ENCODE results near the gene POLR2E. TPM values are rescaled to one million over a fixed set of nuclear protein-coding genes. Genes with fewer than 3 reads are reported as not detected.

The POLR2E gene
- total and polyA plus RNA-seq, 9 of the 15 experiments (the other 6 are each of a cell fraction or from before 2014, with no cell fraction given) = 3.4 to 413 (median 244) TPM

DNA sequence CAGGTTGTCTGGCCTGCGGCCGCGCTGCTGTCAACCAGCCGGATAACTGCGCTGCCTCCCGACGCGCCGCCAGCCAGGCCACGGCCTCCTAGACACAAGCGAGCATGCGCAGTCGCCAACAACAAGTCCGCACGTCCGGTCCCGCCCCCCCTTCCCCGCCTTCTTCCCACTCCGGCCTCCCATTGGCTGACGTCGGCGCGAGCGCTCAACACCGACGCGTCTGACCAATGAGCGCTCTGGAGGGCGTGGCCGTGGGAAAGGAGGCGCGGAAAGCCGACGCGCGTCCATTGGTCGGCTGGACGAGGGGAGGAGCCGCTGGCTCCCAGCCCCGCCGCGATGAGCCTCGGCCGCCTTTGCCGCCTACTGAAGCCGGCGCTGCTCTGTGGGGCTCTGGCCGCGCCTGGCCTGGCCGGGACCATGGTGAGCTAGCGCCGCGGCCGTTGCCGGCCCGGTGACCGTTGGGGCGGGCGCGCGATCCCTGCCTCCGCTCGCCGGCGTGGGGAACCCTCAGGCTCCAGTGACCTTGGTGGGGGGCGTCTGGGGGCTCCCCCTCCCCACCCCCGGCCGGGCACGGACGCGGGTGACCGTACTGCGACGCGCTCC lies 8.6 kb upstream of the POLR2E start, which contains the start of gene GPX4 (continued):
- TF ChIP-seq HNRNPLL (IDR thresholded peaks at IDR 0.05; ENCODE audit: low read depth, low read length, poor library complexity, severe bottlenecking) (peak; percentile 31), ZBTB7A (IDR thresholded peaks at IDR 0.05; ENCODE audit: borderline replicate concordance, control insufficient read depth, low read depth, low read length) (peak; percentile 94), MBD2 (IDR thresholded peaks at IDR 0.05; ENCODE audit: borderline replicate concordance, low read depth) (peak; percentile 65; the same call in 1 of the 2 replicates), NRF1 (conservative IDR thresholded peaks at IDR 0.05 in 1 of 2, IDR thresholded peaks at IDR 0.05 in 1 of 2) (peak; percentile 92 to 93), PBX2 (CRISPR knock-in tag; IDR thresholded peaks at IDR 0.05; ENCODE audit: low read depth) (no peak), PBX2 (tag; conservative IDR thresholded peaks at IDR 0.05; ENCODE audit: low read depth) (no peak), ERF (CRISPR knock-in tag; IDR thresholded peaks at IDR 0.05) (peak; percentile 63; the same call in 1 of the 2 replicates), CCNT2 (IDR thresholded peaks at IDR 0.05; ENCODE audit: borderline replicate concordance, extremely low read depth, insufficient read length, low read depth, low read length) (peak; percentile 72), SIN3A (IDR thresholded peaks at IDR 0.05; ENCODE audit: borderline replicate concordance in 2 of 2, control insufficient read depth in 1 of 2, low read depth in 2 of 2, low read length in 2 of 2) (peak in 1 of 2 experiments; percentile 75; a peak in 1 of 4 replicates), KDM5B (IDR thresholded peaks at IDR 0.05; ENCODE audit: insufficient replicate concordance, low read depth, low read length) (peak; percentile 97), YBX1 (IDR thresholded peaks at IDR 0.05) (no peak), TBL1XR1 (IDR thresholded peaks at IDR 0.05; ENCODE audit: low read length in 2 of 2) (no peak), ATF7 (IDR thresholded peaks at IDR 0.05) (peak; percentile 63), ZKSCAN3 (CRISPR knock-in tag; IDR thresholded peaks at IDR 0.05) (no peak)
- TF ChIP-seq, protein P1, sequence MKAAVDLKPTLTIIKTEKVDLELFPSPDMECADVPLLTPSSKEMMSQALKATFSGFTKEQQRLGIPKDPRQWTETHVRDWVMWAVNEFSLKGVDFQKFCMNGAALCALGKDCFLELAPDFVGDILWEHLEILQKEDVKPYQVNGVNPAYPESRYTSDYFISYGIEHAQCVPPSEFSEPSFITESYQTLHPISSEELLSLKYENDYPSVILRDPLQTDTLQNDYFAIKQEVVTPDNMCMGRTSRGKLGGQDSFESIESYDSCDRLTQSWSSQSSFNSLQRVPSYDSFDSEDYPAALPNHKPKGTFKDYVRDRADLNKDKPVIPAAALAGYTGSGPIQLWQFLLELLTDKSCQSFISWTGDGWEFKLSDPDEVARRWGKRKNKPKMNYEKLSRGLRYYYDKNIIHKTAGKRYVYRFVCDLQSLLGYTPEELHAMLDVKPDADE (conservative IDR thresholded peaks at IDR 0.05; ENCODE audit: control insufficient read depth, low read depth, low read length) = peak; percentile 81
- TF ChIP-seq, protein P2, sequence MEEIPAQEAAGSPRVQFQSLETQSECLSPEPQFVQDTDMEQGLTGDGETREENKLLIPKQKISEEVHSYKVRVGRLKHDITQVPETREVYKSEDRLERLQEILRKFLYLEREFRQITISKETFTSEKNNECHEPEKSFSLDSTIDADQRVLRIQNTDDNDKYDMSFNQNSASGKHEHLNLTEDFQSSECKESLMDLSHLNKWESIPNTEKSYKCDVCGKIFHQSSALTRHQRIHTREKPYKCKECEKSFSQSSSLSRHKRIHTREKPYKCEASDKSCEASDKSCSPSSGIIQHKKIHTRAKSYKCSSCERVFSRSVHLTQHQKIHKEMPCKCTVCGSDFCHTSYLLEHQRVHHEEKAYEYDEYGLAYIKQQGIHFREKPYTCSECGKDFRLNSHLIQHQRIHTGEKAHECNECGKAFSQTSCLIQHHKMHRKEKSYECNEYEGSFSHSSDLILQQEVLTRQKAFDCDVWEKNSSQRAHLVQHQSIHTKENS (CRISPR knock-in tag; IDR thresholded peaks at IDR 0.05) = no peak
- TF ChIP-seq, protein P3, sequence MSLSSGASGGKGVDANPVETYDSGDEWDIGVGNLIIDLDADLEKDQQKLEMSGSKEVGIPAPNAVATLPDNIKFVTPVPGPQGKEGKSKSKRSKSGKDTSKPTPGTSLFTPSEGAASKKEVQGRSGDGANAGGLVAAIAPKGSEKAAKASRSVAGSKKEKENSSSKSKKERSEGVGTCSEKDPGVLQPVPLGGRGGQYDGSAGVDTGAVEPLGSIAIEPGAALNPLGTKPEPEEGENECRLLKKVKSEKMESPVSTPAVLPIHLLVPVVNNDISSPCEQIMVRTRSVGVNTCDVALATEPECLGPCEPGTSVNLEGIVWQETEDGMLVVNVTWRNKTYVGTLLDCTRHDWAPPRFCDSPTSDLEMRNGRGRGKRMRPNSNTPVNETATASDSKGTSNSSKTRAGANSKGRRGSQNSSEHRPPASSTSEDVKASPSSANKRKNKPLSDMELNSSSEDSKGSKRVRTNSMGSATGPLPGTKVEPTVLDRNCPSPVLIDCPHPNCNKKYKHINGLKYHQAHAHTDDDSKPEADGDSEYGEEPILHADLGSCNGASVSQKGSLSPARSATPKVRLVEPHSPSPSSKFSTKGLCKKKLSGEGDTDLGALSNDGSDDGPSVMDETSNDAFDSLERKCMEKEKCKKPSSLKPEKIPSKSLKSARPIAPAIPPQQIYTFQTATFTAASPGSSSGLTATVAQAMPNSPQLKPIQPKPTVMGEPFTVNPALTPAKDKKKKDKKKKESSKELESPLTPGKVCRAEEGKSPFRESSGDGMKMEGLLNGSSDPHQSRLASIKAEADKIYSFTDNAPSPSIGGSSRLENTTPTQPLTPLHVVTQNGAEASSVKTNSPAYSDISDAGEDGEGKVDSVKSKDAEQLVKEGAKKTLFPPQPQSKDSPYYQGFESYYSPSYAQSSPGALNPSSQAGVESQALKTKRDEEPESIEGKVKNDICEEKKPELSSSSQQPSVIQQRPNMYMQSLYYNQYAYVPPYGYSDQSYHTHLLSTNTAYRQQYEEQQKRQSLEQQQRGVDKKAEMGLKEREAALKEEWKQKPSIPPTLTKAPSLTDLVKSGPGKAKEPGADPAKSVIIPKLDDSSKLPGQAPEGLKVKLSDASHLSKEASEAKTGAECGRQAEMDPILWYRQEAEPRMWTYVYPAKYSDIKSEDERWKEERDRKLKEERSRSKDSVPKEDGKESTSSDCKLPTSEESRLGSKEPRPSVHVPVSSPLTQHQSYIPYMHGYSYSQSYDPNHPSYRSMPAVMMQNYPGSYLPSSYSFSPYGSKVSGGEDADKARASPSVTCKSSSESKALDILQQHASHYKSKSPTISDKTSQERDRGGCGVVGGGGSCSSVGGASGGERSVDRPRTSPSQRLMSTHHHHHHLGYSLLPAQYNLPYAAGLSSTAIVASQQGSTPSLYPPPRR (CRISPR knock-in tag; IDR thresholded peaks at IDR 0.05; ENCODE audit: borderline replicate concordance) = peak; percentile 50; the same call in 1 of the 2 replicates

Measured in K562 (cell line).